ENCODE data around the gene SPON1.
"Not testable (repeated sequence)": the region's sequence is repeated elsewhere in the genome, so short reads cannot be mapped to it uniquely, and the experiment has no call there.

The SPON1 gene

GRCh38 chr11:13984616-13985450, 22.3 kb downstream of the SPON1 start:
- DNase-seq, result no peak

GRCh38 chr11:13986695-13987094, 24.2 kb downstream of the SPON1 start:
- not testable (repeated sequence) for DNase-seq

GRCh38 chr11:13992158-13992856, 29.8 kb downstream of the SPON1 start:
- not testable (repeated sequence) for DNase-seq

- DNase-seq, result no peak
Measured at GRCh38 chr11:13993096-13993765, 30.7 kb downstream of the SPON1 start.

- DNase-seq, result no peak
Measured at GRCh38 chr11:13997881-13998280, 35.4 kb downstream of the SPON1 start.

GRCh38 chr11:13999704-14000103, 37.2 kb downstream of the SPON1 start:
- no peak for DNase-seq

- no peak for DNase-seq
Measured at GRCh38 chr11:14001597-14001996, 39.1 kb downstream of the SPON1 start.

- no peak for DNase-seq
Measured at GRCh38 chr11:14007566-14007965, 45.0 kb downstream of the SPON1 start.

- no peak for DNase-seq
Measured at GRCh38 chr11:14010665-14011064, 48.1 kb downstream of the SPON1 start.

- no peak for DNase-seq
Measured at GRCh38 chr11:14012846-14013245, 50.3 kb downstream of the SPON1 start.

GRCh38 chr11:14015711-14016110, 53.2 kb downstream of the SPON1 start:
- DNase-seq, result no peak

- no peak for DNase-seq
Measured at GRCh38 chr11:14018441-14018840, 55.9 kb downstream of the SPON1 start.

GRCh38 chr11:14021738-14022137, 59.2 kb downstream of the SPON1 start:
- no peak for DNase-seq

- DNase-seq, result no peak
Measured at GRCh38 chr11:14022251-14022650, 59.7 kb downstream of the SPON1 start.

- no peak for DNase-seq
Measured at GRCh38 chr11:14022821-14023220, 60.3 kb downstream of the SPON1 start.

- no peak for DNase-seq
Measured at GRCh38 chr11:14026961-14027360, 64.4 kb downstream of the SPON1 start.

GRCh38 chr11:14027525-14027924, 65.0 kb downstream of the SPON1 start:
- DNase-seq, result no peak

GRCh38 chr11:14029440-14029839, 66.9 kb downstream of the SPON1 start:
- DNase-seq, result no peak

GRCh38 chr11:14029971-14030920, 67.7 kb downstream of the SPON1 start:
- DNase-seq, result no peak

GRCh38 chr11:14035526-14035925, 73.0 kb downstream of the SPON1 start:
- not testable (repeated sequence) for DNase-seq

GRCh38 chr11:14036469-14036868, 73.9 kb downstream of the SPON1 start:
- DNase-seq, result no peak

- no peak for DNase-seq
Measured at GRCh38 chr11:14041040-14041439, 78.5 kb downstream of the SPON1 start.

- no peak for DNase-seq
Measured at GRCh38 chr11:14041565-14041964, 79.0 kb downstream of the SPON1 start.

Data from hematopoietic multipotent progenitor cell treated with erythropoietin and hydrocortisone succinate and interleukin-3 and kit ligand, for 8 days (in vitro differentiated cells).